ENCODE measurements around the gene SUSD6.
"Not testable (repeated sequence)": the region's sequence is repeated elsewhere in the genome, so short reads cannot be mapped to it uniquely, and the experiment has no call there.

The SUSD6 gene

GRCh38 chr14:69644814-69645213, 33.4 kb downstream of the SUSD6 start:
- Histone ChIP-seq H3K36me3 (replicated peaks in 1 of 2; ENCODE audit: control insufficient read depth in 2 of 2, insufficient read depth in 2 of 2, low read length in 2 of 2) (peaks cover 0 to 9% of the 10 kb centered on the region in 2 donors), H3K4me1 (ENCODE audit: control insufficient read depth in 2 of 2, insufficient read depth in 1 of 2, low read depth in 1 of 2, low read length in 2 of 2) (peaks cover 2 to 5% of the 10 kb centered on the region in 2 donors), H2BK15ac (ENCODE audit: low read length) (no peak overlapping the region), H3K27ac (replicated peaks; ENCODE audit: low read length) (no peak overlapping the region), H3K79me1 (ENCODE audit: low read depth, low read length) (no peaks in the 10 kb centered on the region), H2AK5ac (ENCODE audit: low read depth, low read length) (no peak overlapping the region), H3K4ac (ENCODE audit: low read length) (no peak overlapping the region), H4K8ac (ENCODE audit: low read depth, low read length) (no peak overlapping the region), H3K9ac (ENCODE audit: low read depth, low read length, poor library complexity) (no peak overlapping the region), H2BK5ac (ENCODE audit: low read length) (no peak overlapping the region), H3K4me2 (ENCODE audit: insufficient read depth, low read length, poor library complexity, severe bottlenecking) (no peak overlapping the region), H3K23ac (ENCODE audit: low read depth, low read length, poor library complexity) (no peak overlapping the region), H2BK120ac (ENCODE audit: low read depth, low read length) (no peak overlapping the region), H4K91ac (ENCODE audit: low read depth, low read length, poor library complexity) (no peak overlapping the region), H3K27me3 (ENCODE audit: control insufficient read depth in 3 of 3, insufficient read depth in 3 of 3, low read depth in 1 of 3, low read length in 3 of 3) (no peaks in the 10 kb centered on the region), H2BK12ac (ENCODE audit: low read length) (no peak overlapping the region), H3K9me3 (replicated peaks in 1 of 2; ENCODE audit: control insufficient read depth in 2 of 2, insufficient read depth in 1 of 2, low read depth in 1 of 2, low read length in 2 of 2) (peaks cover 2 to 39% of the 10 kb centered on the region in 2 donors), H3K14ac (ENCODE audit: low read length) (no peak overlapping the region), H3K4me3 (ENCODE audit: low read length in 2 of 2) (no peak overlapping the region), H2AFZ (ENCODE audit: low read length) (no peak overlapping the region), H3K18ac (ENCODE audit: low read length) (no peak overlapping the region)
- no peak for DNase-seq (ENCODE audit: low spot score)
- no CpG with 5 or more reads among the region's 1 CpG for WGBS, 2 donors (ENCODE audit: extremely low coverage in 2 of 2, insufficient read length in 2 of 2, insufficient replicate concordance in 1 of 2)

- no peak overlapping the region for H3K27ac ChIP-seq (replicated peaks; ENCODE audit: low read length)
- H3K79me1 ChIP-seq (ENCODE audit: low read depth, low read length): no peaks in the 10 kb centered on the region
- H3K9ac ChIP-seq (ENCODE audit: low read depth, low read length, poor library complexity): no peak overlapping the region
These were observed 35.8 kb downstream of the SUSD6 start for GRCh38 chr14:69647213-69647612.

GRCh38 chr14:69647642-69648041, 36.2 kb downstream of the SUSD6 start:
- not testable (repeated sequence) for H3K4me2 ChIP-seq (ENCODE audit: insufficient read depth, low read length, poor library complexity, severe bottlenecking); H4K91ac ChIP-seq (ENCODE audit: low read depth, low read length, poor library complexity); H3K18ac ChIP-seq (ENCODE audit: low read length); H3K27me3 ChIP-seq (ENCODE audit: control insufficient read depth in 3 of 3, insufficient read depth in 3 of 3, low read depth in 1 of 3, low read length in 3 of 3); H3K23ac ChIP-seq (ENCODE audit: low read depth, low read length, poor library complexity); H3K27ac ChIP-seq (replicated peaks; ENCODE audit: low read length); H2AFZ ChIP-seq (ENCODE audit: low read length); H3K79me1 ChIP-seq (ENCODE audit: low read depth, low read length); H2BK15ac ChIP-seq (ENCODE audit: low read length); DNase-seq (ENCODE audit: low spot score); H2BK12ac ChIP-seq (ENCODE audit: low read length); H3K4me3 ChIP-seq (ENCODE audit: low read length in 2 of 2); H4K8ac ChIP-seq (ENCODE audit: low read depth, low read length); H3K9ac ChIP-seq (ENCODE audit: low read depth, low read length, poor library complexity); H2BK120ac ChIP-seq (ENCODE audit: low read depth, low read length); H2AK5ac ChIP-seq (ENCODE audit: low read depth, low read length); H3K36me3 ChIP-seq (replicated peaks in 1 of 2; ENCODE audit: control insufficient read depth in 2 of 2, insufficient read depth in 2 of 2, low read length in 2 of 2); H2BK5ac ChIP-seq (ENCODE audit: low read length); H3K14ac ChIP-seq (ENCODE audit: low read length); H3K4ac ChIP-seq (ENCODE audit: low read length)
- no CpG with 5 or more reads among the region's 11 CpGs for WGBS, 2 donors (ENCODE audit: extremely low coverage in 2 of 2, insufficient read length in 2 of 2, insufficient replicate concordance in 1 of 2)
- peaks cover 15 to 18% of the 10 kb centered on the region in 2 donors for H3K4me1 ChIP-seq (ENCODE audit: control insufficient read depth in 2 of 2, insufficient read depth in 1 of 2, low read depth in 1 of 2, low read length in 2 of 2)
- peaks cover under 1 to 16% of the 10 kb centered on the region in 2 donors for H3K9me3 ChIP-seq (replicated peaks in 1 of 2; ENCODE audit: control insufficient read depth in 2 of 2, insufficient read depth in 1 of 2, low read depth in 1 of 2, low read length in 2 of 2)

More at GRCh38 chr14:69647213-69647612, 35.8 kb downstream of the SUSD6 start:
- Histone ChIP-seq H3K23ac (ENCODE audit: low read depth, low read length, poor library complexity) (no peak overlapping the region), H3K18ac (ENCODE audit: low read length) (no peak overlapping the region), H2AK5ac (ENCODE audit: low read depth, low read length) (no peak overlapping the region), H2BK12ac (ENCODE audit: low read length) (no peak overlapping the region), H3K4ac (ENCODE audit: low read length) (no peak overlapping the region), H2BK5ac (ENCODE audit: low read length) (no peak overlapping the region), H2BK15ac (ENCODE audit: low read length) (no peak overlapping the region), H3K4me2 (ENCODE audit: insufficient read depth, low read length, poor library complexity, severe bottlenecking) (no peak overlapping the region), H3K9me3 (replicated peaks in 1 of 2; ENCODE audit: control insufficient read depth in 2 of 2, insufficient read depth in 1 of 2, low read depth in 1 of 2, low read length in 2 of 2) (peaks cover 2 to 19% of the 10 kb centered on the region in 2 donors), H3K36me3 (replicated peaks in 1 of 2; ENCODE audit: control insufficient read depth in 2 of 2, insufficient read depth in 2 of 2, low read length in 2 of 2) (peaks cover 0 to 9% of the 10 kb centered on the region in 2 donors), H3K14ac (ENCODE audit: low read length) (no peak overlapping the region), H4K91ac (ENCODE audit: low read depth, low read length, poor library complexity) (no peak overlapping the region), H3K4me3 (ENCODE audit: low read length in 2 of 2) (no peak overlapping the region), H2AFZ (ENCODE audit: low read length) (no peak overlapping the region), H2BK120ac (ENCODE audit: low read depth, low read length) (no peak overlapping the region), H4K8ac (ENCODE audit: low read depth, low read length) (no peak overlapping the region), H3K4me1 (ENCODE audit: control insufficient read depth in 2 of 2, insufficient read depth in 1 of 2, low read depth in 1 of 2, low read length in 2 of 2) (peaks cover 15 to 18% of the 10 kb centered on the region in 2 donors), H3K27me3 (ENCODE audit: control insufficient read depth in 3 of 3, insufficient read depth in 3 of 3, low read depth in 1 of 3, low read length in 3 of 3) (no peaks in the 10 kb centered on the region)
- WGBS, 2 donors (ENCODE audit: extremely low coverage in 2 of 2, insufficient read length in 2 of 2, insufficient replicate concordance in 1 of 2): no CpG with 5 or more reads among the region's 2 CpGs
- no peak for DNase-seq (ENCODE audit: low spot score)

DNA sequence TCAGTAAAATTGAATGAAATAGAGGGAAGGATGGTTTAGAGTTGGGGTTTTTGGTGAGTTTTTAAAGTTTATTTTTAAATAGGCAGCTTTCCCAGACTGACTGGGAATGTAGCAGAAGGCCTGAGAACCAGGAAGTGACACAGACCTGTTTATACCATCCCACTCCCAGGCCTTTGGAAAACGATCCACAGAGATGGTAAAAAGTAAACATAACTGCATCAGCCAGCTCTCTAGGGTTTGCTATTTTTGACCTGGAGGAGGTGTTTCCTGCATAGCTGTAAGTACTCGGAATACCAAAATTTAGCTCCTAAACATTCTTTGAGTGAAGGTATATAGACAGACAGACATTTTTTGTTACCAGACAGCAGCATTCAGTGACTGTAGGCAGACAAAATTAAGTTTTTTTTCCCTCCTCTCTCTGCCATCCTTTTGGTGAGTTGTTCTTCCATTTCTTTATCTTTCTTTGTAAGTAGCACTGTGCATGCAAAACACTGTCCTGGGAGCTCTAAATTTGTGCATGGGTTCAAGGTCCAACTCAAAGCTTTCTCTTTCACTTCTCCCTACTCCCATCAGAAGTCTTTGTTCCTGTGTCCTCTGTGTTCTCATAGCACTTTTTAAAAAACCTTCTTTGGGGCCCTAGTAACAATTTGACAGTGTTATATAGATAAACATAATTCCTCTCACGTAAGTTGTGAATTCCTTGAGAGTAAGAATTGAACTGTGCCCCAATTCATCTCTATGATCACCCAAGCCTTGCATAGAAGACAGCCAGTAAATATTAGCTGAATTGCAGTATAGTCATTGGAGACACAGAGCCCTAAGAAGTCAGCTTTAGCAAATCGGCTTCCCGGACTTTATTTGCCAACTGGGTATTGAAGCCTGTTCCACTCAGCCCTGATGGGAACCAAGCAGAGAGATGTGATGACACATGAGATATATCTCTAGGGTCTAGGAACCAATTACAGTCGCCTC, 37.4 kb downstream of the SUSD6 start:
- Histone ChIP-seq H3K27me3 (ENCODE audit: control insufficient read depth in 3 of 3, insufficient read depth in 3 of 3, low read depth in 1 of 3, low read length in 3 of 3) (no peaks in the 10 kb centered on the region), H2AFZ (ENCODE audit: low read length) (no peak overlapping the region), H3K4me1 (ENCODE audit: control insufficient read depth in 2 of 2, insufficient read depth in 1 of 2, low read depth in 1 of 2, low read length in 2 of 2) (peaks cover 15 to 22% of the 10 kb centered on the region in 2 donors), H4K91ac (ENCODE audit: low read depth, low read length, poor library complexity) (no peak overlapping the region), H2BK120ac (ENCODE audit: low read depth, low read length) (no peak overlapping the region), H2BK15ac (ENCODE audit: low read length) (no peak overlapping the region), H2BK12ac (ENCODE audit: low read length) (no peak overlapping the region), H3K36me3 (replicated peaks in 1 of 2; ENCODE audit: control insufficient read depth in 2 of 2, insufficient read depth in 2 of 2, low read length in 2 of 2) (no peaks in the 10 kb centered on the region), H3K27ac (replicated peaks; ENCODE audit: low read length) (no peak overlapping the region), H4K8ac (ENCODE audit: low read depth, low read length) (no peak overlapping the region), H3K14ac (ENCODE audit: low read length) (no peak overlapping the region), H3K18ac (ENCODE audit: low read length) (no peak overlapping the region), H2AK5ac (ENCODE audit: low read depth, low read length) (no peak overlapping the region), H3K9ac (ENCODE audit: low read depth, low read length, poor library complexity) (no peak overlapping the region), H3K79me1 (ENCODE audit: low read depth, low read length) (no peaks in the 10 kb centered on the region), H2BK5ac (ENCODE audit: low read length) (no peak overlapping the region), H3K4ac (ENCODE audit: low read length) (no peak overlapping the region), H3K4me3 (ENCODE audit: low read length in 2 of 2) (no peak overlapping the region), H3K9me3 (replicated peaks in 1 of 2; ENCODE audit: control insufficient read depth in 2 of 2, insufficient read depth in 1 of 2, low read depth in 1 of 2, low read length in 2 of 2) (peaks cover 0 to 6% of the 10 kb centered on the region in 2 donors), H3K23ac (ENCODE audit: low read depth, low read length, poor library complexity) (no peak overlapping the region), H3K4me2 (ENCODE audit: insufficient read depth, low read length, poor library complexity, severe bottlenecking) (no peak overlapping the region)
- no CpG with 5 or more reads among the region's 6 CpGs for WGBS, 2 donors (ENCODE audit: extremely low coverage in 2 of 2, insufficient read length in 2 of 2, insufficient replicate concordance in 1 of 2)
- no peak for DNase-seq (ENCODE audit: low spot score)
